OCI-LY3 (cell line): ENCODE measurements around the gene SLC22A9.

Experiments
- H2AFZ ChIP-seq: fragments of 200-600, 300-600 bp; shearing (Covaris generic); 2 replicates; pipeline ENCODE4 v1.6.0; 2014; ENCODE audit warnings: antibody characterized with exemption, low read depth, low read length
- H3K27ac ChIP-seq: fragments of 200-600, 300-600 bp; sonication (generic); 2 replicates; pipeline ENCODE4 v1.5.1; 2014; ENCODE audit warnings: mild to moderate bottlenecking, low read length, moderate library complexity, mixed read lengths
- H3K27me3 ChIP-seq: fragments of 200-600, 300-600 bp; sonication (generic); 2 replicates; pipeline ENCODE4 v1.6.1; 2014; ENCODE audit warnings: low read depth, low read length, mixed read lengths
- H3K36me3 ChIP-seq: fragments of 200-600, 300-600 bp; sonication (generic); replicated peaks from 2 replicates; pipeline ENCODE3; 2014; ENCODE audit warnings: low read depth, low read length, mixed read lengths
- H3K4me1 ChIP-seq: fragments of 300-600, 200-600 bp; sonication (generic); 2 replicates; pipeline ENCODE4 v1.6.1; 2014; ENCODE audit warnings: low read length, mixed read lengths
- H3K4me2 ChIP-seq: fragments of 200-600, 300-600 bp; sonication (generic); 2 replicates; pipeline ENCODE4 v1.6.1; 2014; ENCODE audit warnings: low read length, mixed read lengths
- H3K4me3 ChIP-seq: fragments of 300-600, 200-600 bp; sonication (generic); 2 replicates; pipeline ENCODE4 v1.5.1; 2014; ENCODE audit warnings: antibody characterized with exemption, mild to moderate bottlenecking, low read length, moderate library complexity
- H3K79me2 ChIP-seq: fragments of 300-600, 200-600 bp; shearing (Covaris generic); 2 replicates; pipeline ENCODE4 v1.6.1; 2014; ENCODE audit warnings: mild to moderate bottlenecking, low read length, mixed read lengths
- H3K9ac ChIP-seq: fragments of 300-600, 200-600 bp; shearing (Covaris generic); 2 replicates; pipeline ENCODE4 v1.6.0; 2014; ENCODE audit warnings: mild to moderate bottlenecking, low read length, moderate library complexity
- H3K9me3 ChIP-seq: fragments of 200-600, 300-600 bp; shearing (Covaris generic); 2 replicates; pipeline ENCODE4 v1.6.1; 2014; ENCODE audit warnings: low read length, mixed read lengths; ENCODE audit not compliant: insufficient read depth
- H4K20me1 ChIP-seq: fragments of 200-600, 300-600 bp; sonication (generic); 2 replicates; pipeline ENCODE4 v1.6.1; 2016; ENCODE audit warnings: low read length, mixed read lengths; ENCODE audit not compliant: insufficient read depth
- EZH2phosphoT487 ChIP-seq: fragments of 200-600 bp; shearing (Covaris generic); IDR thresholded peaks from 2 replicates; pipeline ENCODE4 v1.6.1; 2018; ENCODE audit warnings: antibody characterized with exemption, mixed run types, low read depth
- TF ChIP-seq, protein P1 (sequence below): fragments of 200-600, 300-600 bp; sonication (generic); IDR thresholded peaks from 2 replicates; pipeline ENCODE4 v1.5.1; 2014; ENCODE audit warnings: antibody characterized with exemption, low read length, low read depth

SLC22A9 gene

DNA sequence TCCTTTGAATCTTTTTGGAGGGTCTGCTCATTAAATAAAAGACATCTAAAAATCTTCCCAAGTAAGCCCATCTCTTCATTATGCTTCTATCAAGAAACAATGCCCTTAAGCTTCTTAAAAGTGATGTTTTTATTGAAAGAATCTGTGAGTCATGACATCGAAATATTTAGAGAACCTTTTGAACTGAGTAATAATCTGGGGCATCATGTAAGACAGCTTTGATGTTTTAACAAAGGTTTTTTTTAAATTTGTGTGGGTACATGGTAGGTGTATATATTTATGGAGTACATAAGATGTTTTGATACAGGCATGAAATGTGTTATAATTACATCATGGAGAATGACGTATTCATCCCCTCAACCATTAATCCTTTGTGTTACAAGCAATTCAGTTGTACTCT, 74.6 kb downstream of the SLC22A9 start:
- Histone ChIP-seq H3K4me1 (no peaks in the 10 kb centered on the region), H3K4me3 (no peak overlapping the region), H3K9me3 (no peaks in the 10 kb centered on the region), H4K20me1 (no peaks in the 10 kb centered on the region), H3K27me3 (peaks cover 40% of the 10 kb centered on the region; the same call in 1 of the 2 replicates), H2AFZ (no peak overlapping the region), H3K27ac (no peak overlapping the region), H3K79me2 (no peaks in the 10 kb centered on the region), H3K36me3 (no peaks in the 10 kb centered on the region), H3K9ac (no peak overlapping the region), H3K4me2 (no peak overlapping the region)
- TF ChIP-seq EZH2phosphoT487, result no peak
- TF ChIP-seq, protein P1, sequence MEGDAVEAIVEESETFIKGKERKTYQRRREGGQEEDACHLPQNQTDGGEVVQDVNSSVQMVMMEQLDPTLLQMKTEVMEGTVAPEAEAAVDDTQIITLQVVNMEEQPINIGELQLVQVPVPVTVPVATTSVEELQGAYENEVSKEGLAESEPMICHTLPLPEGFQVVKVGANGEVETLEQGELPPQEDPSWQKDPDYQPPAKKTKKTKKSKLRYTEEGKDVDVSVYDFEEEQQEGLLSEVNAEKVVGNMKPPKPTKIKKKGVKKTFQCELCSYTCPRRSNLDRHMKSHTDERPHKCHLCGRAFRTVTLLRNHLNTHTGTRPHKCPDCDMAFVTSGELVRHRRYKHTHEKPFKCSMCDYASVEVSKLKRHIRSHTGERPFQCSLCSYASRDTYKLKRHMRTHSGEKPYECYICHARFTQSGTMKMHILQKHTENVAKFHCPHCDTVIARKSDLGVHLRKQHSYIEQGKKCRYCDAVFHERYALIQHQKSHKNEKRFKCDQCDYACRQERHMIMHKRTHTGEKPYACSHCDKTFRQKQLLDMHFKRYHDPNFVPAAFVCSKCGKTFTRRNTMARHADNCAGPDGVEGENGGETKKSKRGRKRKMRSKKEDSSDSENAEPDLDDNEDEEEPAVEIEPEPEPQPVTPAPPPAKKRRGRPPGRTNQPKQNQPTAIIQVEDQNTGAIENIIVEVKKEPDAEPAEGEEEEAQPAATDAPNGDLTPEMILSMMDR, result no peak

DNA sequence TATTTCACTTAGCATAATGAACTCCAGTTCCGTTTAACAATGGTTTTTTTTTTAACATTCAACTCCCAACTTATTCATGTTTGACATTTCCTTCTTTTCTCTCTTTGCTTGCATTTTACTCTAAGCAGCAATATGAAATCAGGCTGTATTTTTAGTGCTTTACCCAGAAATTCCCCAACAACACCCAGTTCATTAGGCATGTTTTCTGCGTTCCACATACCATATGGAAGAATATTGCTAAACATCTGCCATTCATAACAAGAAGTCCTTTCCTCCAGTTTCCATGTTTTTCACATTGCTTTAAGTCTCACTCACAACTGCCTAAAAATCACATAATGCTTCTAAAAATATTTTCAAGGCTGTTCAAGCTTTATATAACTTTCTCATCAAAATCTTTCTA, 75.5 kb downstream of the SLC22A9 start:
- Histone ChIP-seq H3K79me2 (no peaks in the 10 kb centered on the region), H3K4me3 (no peak overlapping the region), H3K27me3 (peaks cover 41% of the 10 kb centered on the region; the same call in 1 of the 2 replicates), H3K4me1 (no peaks in the 10 kb centered on the region), H3K9me3 (no peaks in the 10 kb centered on the region), H4K20me1 (no peaks in the 10 kb centered on the region), H3K36me3 (no peaks in the 10 kb centered on the region), H3K27ac (no peak overlapping the region), H3K9ac (no peak overlapping the region), H3K4me2 (no peak overlapping the region), H2AFZ (no peak overlapping the region)
- no peak for TF ChIP-seq EZH2phosphoT487
- TF ChIP-seq, protein P1, result no peak

DNA sequence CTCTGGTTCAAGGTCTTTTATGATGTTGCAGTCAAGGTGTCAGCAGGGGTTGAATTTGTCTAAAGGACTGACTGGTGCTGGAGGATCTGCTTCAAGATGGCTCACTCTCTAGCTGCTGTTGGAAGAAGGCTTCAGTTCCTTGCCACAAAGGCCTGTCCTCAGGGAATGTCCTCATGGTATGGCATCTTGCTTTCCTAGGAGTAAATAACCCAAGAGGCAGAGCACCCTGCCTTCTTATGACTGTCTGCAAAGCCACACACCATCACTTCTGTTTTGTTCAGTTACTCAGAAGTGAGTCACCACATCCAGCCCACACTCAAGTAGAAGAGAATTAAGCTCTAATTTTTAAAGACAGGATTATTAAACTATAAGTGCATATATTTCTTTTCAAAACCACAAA, 76.1 kb downstream of the SLC22A9 start:
- no peak overlapping the region for H3K4me3 ChIP-seq
- no peaks in the 10 kb centered on the region for H3K4me1 ChIP-seq
- H2AFZ ChIP-seq, result no peak overlapping the region
- H3K79me2 ChIP-seq, result no peaks in the 10 kb centered on the region
- H4K20me1 ChIP-seq, result no peaks in the 10 kb centered on the region
- H3K36me3 ChIP-seq, result no peaks in the 10 kb centered on the region
- no peak overlapping the region for H3K27ac ChIP-seq
- H3K27me3 ChIP-seq, result peaks cover 41% of the 10 kb centered on the region; the same call in 1 of the 2 replicates
- TF ChIP-seq, protein P1, result no peak
- no peak for TF ChIP-seq EZH2phosphoT487
- H3K9ac ChIP-seq, result no peak overlapping the region
- no peaks in the 10 kb centered on the region for H3K9me3 ChIP-seq
- H3K4me2 ChIP-seq, result no peak overlapping the region

DNA sequence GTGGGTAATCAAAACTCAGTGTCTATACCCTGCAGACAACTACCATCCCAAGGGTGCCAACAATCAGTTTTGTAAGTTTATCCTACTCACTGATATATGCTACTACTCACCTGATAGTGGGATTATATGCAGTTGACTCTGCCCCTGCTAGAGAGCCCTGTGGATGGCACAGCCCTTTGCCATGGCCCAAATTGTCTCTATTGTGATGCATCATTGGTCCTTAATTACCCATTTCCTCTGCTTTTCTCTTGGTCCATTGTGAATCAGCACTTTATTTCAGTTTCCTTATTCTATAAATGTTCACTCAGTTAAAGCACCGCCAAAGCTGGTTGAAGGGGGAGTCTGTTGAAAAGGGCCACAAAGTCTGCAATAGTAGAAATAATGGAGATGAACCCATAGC, 79.1 kb downstream of the SLC22A9 start:
- Histone ChIP-seq H3K4me1 (no peaks in the 10 kb centered on the region), H4K20me1 (no peaks in the 10 kb centered on the region), H3K36me3 (no peaks in the 10 kb centered on the region), H3K27me3 (peaks cover 41% of the 10 kb centered on the region; the same call in 1 of the 2 replicates), H3K27ac (no peak overlapping the region), H3K79me2 (no peaks in the 10 kb centered on the region), H3K9ac (no peak overlapping the region), H2AFZ (no peak overlapping the region), H3K9me3 (no peaks in the 10 kb centered on the region), H3K4me3 (no peak overlapping the region), H3K4me2 (no peak overlapping the region)
- no peak for TF ChIP-seq EZH2phosphoT487
- TF ChIP-seq, protein P1, result no peak
